Liver (tissue), 3 donors: ENCODE results near the gene HASPIN.

ENCODE experiments used
- CTCF ChIP-seq: fragments of 150-350 bp; IDR thresholded peaks from 2 replicates; pipeline ENCODE4 v1.5.1; 2017; ENCODE audit warnings: improper control_type of control experiment, low read depth, low read length; ENCODE audit not compliant: missing input control
- MAX ChIP-seq: IDR thresholded peaks from 2 replicates; pipeline ENCODE4 v1.6.1; 2016; ENCODE audit warnings: antibody characterized with exemption
- TAF1 ChIP-seq: conservative IDR thresholded peaks from 2 replicates; pipeline ENCODE4 v1.6.1; 2016; ENCODE audit warnings: antibody characterized with exemption, mild to moderate bottlenecking
- ZBTB33 ChIP-seq: IDR thresholded peaks from 2 replicates; pipeline ENCODE4 v1.6.1; 2016; ENCODE audit warnings: antibody characterized with exemption
- donor health status: healthy.
- donor health status: healthy.

GRCh38 chr17:3751836-3752235 is 28.1 kb downstream of the HASPIN start:
- TF ChIP-seq CTCF (no peak), TAF1 (no peak), MAX (no peak), ZBTB33 (no peak)
